SHP77 (cell line): ENCODE results near the gene S1PR5.

Experiments
- DNase-seq, 2 experiments: peaks; one replicate each; lab custom pipeline; 2025; lab: John Stamatoyannopoulos, UW

Gene S1PR5

GRCh38 chr19:10516671-10517286 is 468 bp downstream of the S1PR5 start:
- DNase-seq, result no peak

- no peak for DNase-seq
Observed at GRCh38 chr19:10516064-10516385, 1.2 kb downstream of the S1PR5 start.

- DNase-seq, result no peak
Observed at GRCh38 chr19:10514211-10515145, 2.8 kb downstream of the S1PR5 start.

GRCh38 chr19:10513223-10513622 is 4.0 kb downstream of the S1PR5 start:
- no peak for DNase-seq

GRCh38 chr19:10510301-10510802 is 6.9 kb downstream of the S1PR5 start:
- no peak for DNase-seq

GRCh38 chr19:10508707-10509106 is 8.5 kb downstream of the S1PR5 start:
- DNase-seq, result no peak

- no peak for DNase-seq
Observed at GRCh38 chr19:10508036-10508435, 9.2 kb downstream of the S1PR5 start.

GRCh38 chr19:10505583-10506229 is 11.5 kb downstream of the S1PR5 start:
- peak; percentile 57 to 68 for DNase-seq

- DNase-seq, result peak in 1 of 2 experiments; percentile 45
Observed at GRCh38 chr19:10503002-10503789, 14.1 kb downstream of the S1PR5 start, which contains the start of gene KEAP1. KEAP1 (minus strand) TSS chr19:10503356; CDS start chr19:10500033, 3,323 bp downstream.

GRCh38 chr19:10502524-10503001 is 14.7 kb downstream of the S1PR5 start:
- peak; percentile 82 to 93 for DNase-seq

GRCh38 chr19:10501971-10502523 is 15.2 kb downstream of the S1PR5 start:
- DNase-seq, result peak in 1 of 2 experiments; percentile 67

GRCh38 chr19:10500247-10500592 is 17.0 kb downstream of the S1PR5 start:
- no peak for DNase-seq

GRCh38 chr19:10499550-10500246 is 17.5 kb downstream of the S1PR5 start:
- DNase-seq, result no peak

- no peak for DNase-seq
Observed at GRCh38 chr19:10497371-10497770, 19.9 kb downstream of the S1PR5 start.

GRCh38 chr19:10491472-10492047 is 25.7 kb downstream of the S1PR5 start:
- no peak for DNase-seq

- DNase-seq, result no peak
Observed at GRCh38 chr19:10486551-10486950, 30.7 kb downstream of the S1PR5 start.

- peak; percentile 93 to 95 for DNase-seq
Observed at GRCh38 chr19:10478903-10479384, 38.3 kb downstream of the S1PR5 start.

GRCh38 chr19:10478476-10478875 is 38.8 kb downstream of the S1PR5 start:
- DNase-seq, result no peak

- DNase-seq, result no peak
Observed at GRCh38 chr19:10474962-10475451, 42.2 kb downstream of the S1PR5 start.

GRCh38 chr19:10473192-10473591 is 44.1 kb downstream of the S1PR5 start:
- DNase-seq, result no peak
